Measurements from ENCODE around the gene C20orf202.

Gene C20orf202

DNA sequence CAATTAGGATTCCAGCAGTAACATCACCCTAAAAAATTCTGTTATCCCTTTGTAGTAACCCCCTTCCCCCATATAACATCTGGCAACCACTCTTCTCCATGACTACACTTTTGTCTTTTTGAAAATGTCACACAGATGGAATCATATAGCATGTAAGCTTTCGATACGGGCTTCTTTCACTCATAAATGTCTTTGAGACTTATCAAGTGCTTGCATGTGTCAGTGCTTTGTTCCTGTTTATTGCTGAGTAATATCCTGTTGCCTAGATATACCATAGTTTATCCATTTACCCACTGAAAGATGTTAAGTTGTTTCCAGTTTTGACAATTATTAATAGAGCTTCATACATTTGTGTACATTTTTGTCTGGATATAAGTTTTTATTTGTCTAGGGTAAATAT, 52.4 kb downstream of the C20orf202 start:
- DNase-seq: peak; percentile 25
